HepG2 (cell line): ENCODE results near the gene PPP1CC. TPM values are rescaled to one million over a fixed set of nuclear protein-coding genes. Genes with fewer than 3 reads are reported as not detected.

Experiments used
- BCLAF1 ChIP-seq: fragments of 450-650 bp; IDR thresholded peaks from 2 replicates; pipeline ENCODE4 v1.6.1; 2017; ENCODE audit warnings: mild to moderate bottlenecking
- EP300 ChIP-seq, 3 experiments: sonication (generic) in 1 of 3; formaldehyde crosslinking in 1 of 3; IDR thresholded peaks; 2 replicates each; pipeline versions ENCODE4 v1.5.1 to v1.6.1; 2011 to 2020; ENCODE audit warnings: low read depth in 2 of 3, low read length in 2 of 3, borderline replicate concordance in 1 of 3, improper control_type of control experiment in 1 of 3, mild to moderate bottlenecking in 1 of 3, missing genetic modification reagents in 1 of 3, moderate library complexity in 1 of 3
- GATAD2A ChIP-seq: IDR thresholded peaks from 2 replicates; pipeline ENCODE4 v1.6.1; 2016
- NFIC ChIP-seq: IDR thresholded peaks from 2 replicates; pipeline ENCODE4 v1.6.1; 2012; ENCODE audit warnings: mild to moderate bottlenecking, low read length, inconsistent platforms
- NPAS2 ChIP-seq: sonication (generic); formaldehyde crosslinking; IDR thresholded peaks from 2 replicates; pipeline ENCODE4 v1.8.0; 2022; ENCODE audit warnings: mild to moderate bottlenecking, missing genetic modification reagents, borderline replicate concordance
- NR2C2 ChIP-seq: sonication (generic); formaldehyde crosslinking; IDR thresholded peaks from 2 replicates; pipeline ENCODE4 v1.4.0; 2020; ENCODE audit warnings: missing genetic modification reagents, mild to moderate bottlenecking, moderate library complexity, borderline replicate concordance
- NR2F2 ChIP-seq: IDR thresholded peaks from 2 replicates; pipeline ENCODE4 v1.6.1; 2012; ENCODE audit warnings: low read depth, inconsistent platforms, borderline replicate concordance
- RFX3 ChIP-seq: IDR thresholded peaks from 2 replicates; pipeline ENCODE4 v1.6.1; 2016; ENCODE audit warnings: missing biosample characterization, missing genetic modification reagents
- ZFX ChIP-seq: sonication (generic); formaldehyde crosslinking; IDR thresholded peaks from 2 replicates; pipeline ENCODE4 v1.4.0; 2020; ENCODE audit warnings: mild to moderate bottlenecking, low read depth, missing genetic modification reagents, moderate library complexity
- ZNF225 ChIP-seq: sonication (generic); formaldehyde crosslinking; IDR thresholded peaks from 2 replicates; pipeline ENCODE4 v1.4.0; 2020; ENCODE audit warnings: mild to moderate bottlenecking, missing genetic modification reagents
- ZNF24 ChIP-seq: fragments of 450-650 bp; IDR thresholded peaks from 2 replicates; pipeline ENCODE4 v1.6.1; 2017; ENCODE audit warnings: antibody characterized with exemption, mild to moderate bottlenecking
- ZNF34 ChIP-seq: sonication (generic); formaldehyde crosslinking; IDR thresholded peaks from 2 replicates; pipeline ENCODE4 v1.4.0; 2020; ENCODE audit warnings: mild to moderate bottlenecking, missing genetic modification reagents, borderline replicate concordance
- ZNF549 ChIP-seq: sonication (generic); formaldehyde crosslinking; IDR thresholded peaks from 2 replicates; pipeline ENCODE4 v1.5.0; 2020; ENCODE audit warnings: missing genetic modification reagents
- ZNF552 ChIP-seq: sonication (generic); formaldehyde crosslinking; IDR thresholded peaks from 2 replicates; pipeline ENCODE4 v1.9.0; 2022; ENCODE audit warnings: missing genetic modification reagents, mild to moderate bottlenecking, borderline replicate concordance
- ZSCAN12 ChIP-seq: sonication (generic); formaldehyde crosslinking; IDR thresholded peaks from 2 replicates; pipeline ENCODE4 v1.9.0; 2021; ENCODE audit warnings: mild to moderate bottlenecking, missing genetic modification reagents
- polyA plus RNA-seq, 8 experiments: library from polyadenylated mRNA; depleted of rRNA in 3 of 8; stranded (reverse) in 7 of 8; unstranded in 1 of 8; fragments of >200 nt; fragmentation: Illumina TruSeq in 4 of 8; extraction: Trizol in 4 of 8; gene quantifications; 2 replicates each; pipeline versions ENCODE4 v1.2.1 to v1.2.3, GENCODE V29; 2011 to 2016; ENCODE audit warnings: low read depth in 4 of 8, missing spikeins in 1 of 8, mixed read lengths in 1 of 8; ENCODE audit not compliant: insufficient read depth in 1 of 8
- total RNA-seq, 5 experiments: library from RNA; depleted of rRNA; stranded (reverse); fragments of >200 nt; fragmentation: Illumina TruSeq; extraction: Trizol; gene quantifications; 2 replicates each; pipeline ENCODE4 v1.2.3, GENCODE V29; 2016; ENCODE audit warnings: low read depth in 1 of 5
- TF ChIP-seq, protein P1 (sequence below): sonication (generic); formaldehyde crosslinking; IDR thresholded peaks from 2 replicates; pipeline ENCODE4 v1.5.0; 2020; ENCODE audit warnings: mild to moderate bottlenecking, missing genetic modification reagents
- TF ChIP-seq, protein P2 (sequence below): sonication (generic); formaldehyde crosslinking; IDR thresholded peaks from 2 replicates; pipeline ENCODE4 v1.5.1; 2020; ENCODE audit warnings: missing genetic modification reagents, mild to moderate bottlenecking, borderline replicate concordance
- TF ChIP-seq, protein P3 (sequence below): sonication (generic); formaldehyde crosslinking; IDR thresholded peaks from 2 replicates; pipeline ENCODE4 v1.4.0; 2020; ENCODE audit warnings: low read depth, mild to moderate bottlenecking, missing genetic modification reagents
- TF ChIP-seq, protein P4 (sequence below): IDR thresholded peaks from 2 replicates; pipeline ENCODE4 v1.6.1; 2018; ENCODE audit warnings: missing genetic modification reagents, mild to moderate bottlenecking, missing compliant biosample characterization

PPP1CC gene
- total and polyA plus RNA-seq, 2 of the 13 experiments (the other 11 are each of a cell fraction or from before 2014, with no cell fraction given), result 178 to 187 TPM

- TF ChIP-seq, protein P1, sequence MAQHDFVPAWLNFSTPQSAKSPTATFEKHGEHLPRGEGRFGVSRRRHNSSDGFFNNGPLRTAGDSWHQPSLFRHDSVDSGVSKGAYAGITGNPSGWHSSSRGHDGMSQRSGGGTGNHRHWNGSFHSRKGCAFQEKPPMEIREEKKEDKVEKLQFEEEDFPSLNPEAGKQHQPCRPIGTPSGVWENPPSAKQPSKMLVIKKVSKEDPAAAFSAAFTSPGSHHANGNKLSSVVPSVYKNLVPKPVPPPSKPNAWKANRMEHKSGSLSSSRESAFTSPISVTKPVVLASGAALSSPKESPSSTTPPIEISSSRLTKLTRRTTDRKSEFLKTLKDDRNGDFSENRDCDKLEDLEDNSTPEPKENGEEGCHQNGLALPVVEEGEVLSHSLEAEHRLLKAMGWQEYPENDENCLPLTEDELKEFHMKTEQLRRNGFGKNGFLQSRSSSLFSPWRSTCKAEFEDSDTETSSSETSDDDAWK, result no peak
- TF ChIP-seq NR2F2, result no peak
- no peak for TF ChIP-seq ZNF34 (CRISPR knock-in tag)
- no peak for TF ChIP-seq NPAS2
- no peak for TF ChIP-seq ZNF24
- TF ChIP-seq EP300 (IDR thresholded peaks at IDR 0.05; ENCODE audit: low read depth in 2 of 2, low read length in 2 of 2), result no peak
- TF ChIP-seq EP300 (CRISPR knock-in tag; IDR thresholded peaks at IDR 0.05; ENCODE audit: borderline replicate concordance), result 0 out of 2 replicates have a peak, but pooled peaks have one; percentile 23
- no peak for TF ChIP-seq RFX3
- TF ChIP-seq ZNF549 (CRISPR knock-in tag), result no peak
- TF ChIP-seq, protein P2, sequence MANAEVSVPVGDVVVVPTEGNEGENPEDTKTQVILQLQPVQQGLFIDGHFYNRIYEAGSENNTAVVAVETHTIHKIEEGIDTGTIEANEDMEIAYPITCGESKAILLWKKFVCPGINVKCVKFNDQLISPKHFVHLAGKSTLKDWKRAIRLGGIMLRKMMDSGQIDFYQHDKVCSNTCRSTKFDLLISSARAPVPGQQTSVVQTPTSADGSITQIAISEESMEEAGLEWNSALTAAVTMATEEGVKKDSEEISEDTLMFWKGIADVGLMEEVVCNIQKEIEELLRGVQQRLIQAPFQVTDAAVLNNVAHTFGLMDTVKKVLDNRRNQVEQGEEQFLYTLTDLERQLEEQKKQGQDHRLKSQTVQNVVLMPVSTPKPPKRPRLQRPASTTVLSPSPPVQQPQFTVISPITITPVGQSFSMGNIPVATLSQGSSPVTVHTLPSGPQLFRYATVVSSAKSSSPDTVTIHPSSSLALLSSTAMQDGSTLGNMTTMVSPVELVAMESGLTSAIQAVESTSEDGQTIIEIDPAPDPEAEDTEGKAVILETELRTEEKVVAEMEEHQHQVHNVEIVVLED (CRISPR knock-in tag), result no peak
- TF ChIP-seq GATAD2A, result no peak
- TF ChIP-seq, protein P3, sequence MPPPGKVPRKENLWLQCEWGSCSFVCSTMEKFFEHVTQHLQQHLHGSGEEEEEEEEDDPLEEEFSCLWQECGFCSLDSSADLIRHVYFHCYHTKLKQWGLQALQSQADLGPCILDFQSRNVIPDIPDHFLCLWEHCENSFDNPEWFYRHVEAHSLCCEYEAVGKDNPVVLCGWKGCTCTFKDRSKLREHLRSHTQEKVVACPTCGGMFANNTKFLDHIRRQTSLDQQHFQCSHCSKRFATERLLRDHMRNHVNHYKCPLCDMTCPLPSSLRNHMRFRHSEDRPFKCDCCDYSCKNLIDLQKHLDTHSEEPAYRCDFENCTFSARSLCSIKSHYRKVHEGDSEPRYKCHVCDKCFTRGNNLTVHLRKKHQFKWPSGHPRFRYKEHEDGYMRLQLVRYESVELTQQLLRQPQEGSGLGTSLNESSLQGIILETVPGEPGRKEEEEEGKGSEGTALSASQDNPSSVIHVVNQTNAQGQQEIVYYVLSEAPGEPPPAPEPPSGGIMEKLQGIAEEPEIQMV (CRISPR knock-in tag), result no peak
- no peak for TF ChIP-seq BCLAF1
- TF ChIP-seq NR2C2 (CRISPR knock-in tag), result 0 out of 2 replicates have a peak, but pooled peaks have one; percentile 20
- no peak for TF ChIP-seq ZNF225 (CRISPR knock-in tag)
- TF ChIP-seq, protein P4, sequence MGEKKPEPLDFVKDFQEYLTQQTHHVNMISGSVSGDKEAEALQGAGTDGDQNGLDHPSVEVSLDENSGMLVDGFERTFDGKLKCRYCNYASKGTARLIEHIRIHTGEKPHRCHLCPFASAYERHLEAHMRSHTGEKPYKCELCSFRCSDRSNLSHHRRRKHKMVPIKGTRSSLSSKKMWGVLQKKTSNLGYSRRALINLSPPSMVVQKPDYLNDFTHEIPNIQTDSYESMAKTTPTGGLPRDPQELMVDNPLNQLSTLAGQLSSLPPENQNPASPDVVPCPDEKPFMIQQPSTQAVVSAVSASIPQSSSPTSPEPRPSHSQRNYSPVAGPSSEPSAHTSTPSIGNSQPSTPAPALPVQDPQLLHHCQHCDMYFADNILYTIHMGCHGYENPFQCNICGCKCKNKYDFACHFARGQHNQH (CRISPR knock-in tag), result 0 out of 2 replicates have a peak, but pooled peaks have one; percentile 45
- no peak for TF ChIP-seq ZNF552 (CRISPR knock-in tag)
- TF ChIP-seq NFIC, result no peak
- TF ChIP-seq ZSCAN12 (CRISPR knock-in tag), result no peak
- TF ChIP-seq ZFX (CRISPR knock-in tag), result peak; percentile 52; the same call in 1 of the 2 replicates
Measured at GRCh38 chr12:110689281-110690126, 53.2 kb downstream of the PPP1CC start (continued).
